ENCODE data around the gene RAB5B.
A peak's percentile ranks its signal among the peaks of the same experiment; 100 is the strongest.
"Not testable (repeated sequence)": the region's sequence is repeated elsewhere in the genome, so short reads cannot be mapped to it uniquely, and the experiment has no call there.

RAB5B gene

GRCh38 chr12:56020423-56021184, 46.7 kb downstream of the RAB5B start, which contains the start of gene IKZF4:
TSS of gene IKZF4 (plus strand) at chr12:56021043. CDS start at chr12:56021494, 451 bp downstream.
- no peak for DNase-seq

- DNase-seq, result no peak
These were observed 48.1 kb downstream of the RAB5B start for GRCh38 chr12:56021889-56022497.

DNA sequence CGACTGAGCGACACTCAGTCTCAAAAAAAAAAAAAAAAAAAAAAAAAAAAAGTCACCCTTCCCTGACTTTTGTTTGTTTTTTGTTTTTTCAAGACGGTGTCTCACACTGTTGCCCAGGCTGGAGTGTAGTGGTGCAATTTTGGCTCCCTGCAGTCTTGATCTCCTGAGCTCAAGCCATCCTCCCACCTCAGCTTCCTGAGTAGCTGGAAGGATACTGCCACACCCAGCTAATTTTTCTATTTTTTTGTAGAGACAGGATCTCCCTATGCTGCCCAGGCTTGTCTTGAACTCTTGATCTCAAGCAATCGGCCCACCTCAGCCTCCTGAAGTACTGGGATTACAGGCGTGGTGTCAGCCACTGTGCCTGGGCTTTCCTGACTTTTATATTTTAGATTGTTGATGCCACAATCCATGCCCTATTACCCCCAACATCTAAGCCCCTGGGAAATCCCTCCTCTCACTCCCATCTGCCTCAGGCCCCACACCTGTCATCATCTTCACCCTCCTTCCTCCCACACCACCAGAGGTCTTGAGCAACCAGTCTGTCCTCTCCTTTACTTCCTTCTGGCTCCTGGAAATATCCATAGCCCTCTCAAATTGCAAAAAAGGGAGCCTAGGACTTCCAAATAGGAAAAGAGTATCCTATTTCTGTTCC, 54.8 kb downstream of the RAB5B start:
- DNase-seq, result no peak

DNA sequence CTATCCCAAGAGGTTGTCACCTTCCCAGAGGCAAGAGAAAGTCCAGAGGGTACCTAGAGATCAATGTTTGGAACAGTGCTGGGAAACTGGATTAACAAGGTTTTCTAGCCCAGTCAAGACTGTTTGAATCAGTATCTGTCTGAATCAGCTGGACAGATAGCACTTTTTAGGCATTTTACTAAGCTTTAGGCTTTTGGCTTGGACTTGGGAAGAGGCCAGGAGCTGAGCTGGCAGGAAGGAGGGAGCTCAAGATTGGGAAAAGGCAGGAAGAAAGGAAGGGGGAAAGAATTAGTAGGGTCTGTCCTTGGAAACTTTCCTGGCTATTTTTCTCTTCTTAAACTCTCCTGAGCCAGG, 55.3 kb downstream of the RAB5B start:
- DNase-seq, result no peak

DNA sequence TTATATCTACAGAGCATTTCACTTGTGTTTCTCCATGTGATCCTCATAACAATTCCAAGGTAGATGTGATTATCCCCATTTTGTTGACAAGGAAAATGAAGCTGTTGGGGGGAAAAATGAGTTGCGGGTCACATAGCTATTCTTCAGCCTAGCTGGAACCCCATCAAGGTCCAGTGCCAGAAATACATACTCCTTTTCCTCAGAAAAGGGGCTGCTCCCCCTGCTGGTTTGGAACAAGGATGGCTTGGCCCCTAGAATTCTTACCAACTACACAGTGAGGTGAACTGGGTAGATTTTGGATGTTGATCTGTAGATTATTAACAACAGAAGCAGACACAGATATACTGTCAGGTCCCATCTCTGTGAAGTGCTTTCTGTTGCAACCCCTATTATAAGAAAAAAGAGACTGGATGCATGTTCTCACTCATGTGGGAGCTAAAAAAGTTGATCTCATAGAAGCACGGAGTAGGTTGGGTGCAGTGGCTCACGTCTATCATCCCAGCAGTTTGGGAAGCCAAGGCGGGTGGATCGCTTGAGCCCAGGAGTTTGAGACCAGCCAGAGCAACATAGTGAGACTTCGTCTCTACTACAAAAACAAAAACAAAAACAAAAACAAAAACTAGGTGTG, 55.9 kb downstream of the RAB5B start:
- no peak for DNase-seq

- no peak for DNase-seq
These were observed 58.1 kb downstream of the RAB5B start for GRCh38 chr12:56031987-56032386.

- no peak for DNase-seq
These were observed 60.9 kb downstream of the RAB5B start for GRCh38 chr12:56034586-56035332.

DNA sequence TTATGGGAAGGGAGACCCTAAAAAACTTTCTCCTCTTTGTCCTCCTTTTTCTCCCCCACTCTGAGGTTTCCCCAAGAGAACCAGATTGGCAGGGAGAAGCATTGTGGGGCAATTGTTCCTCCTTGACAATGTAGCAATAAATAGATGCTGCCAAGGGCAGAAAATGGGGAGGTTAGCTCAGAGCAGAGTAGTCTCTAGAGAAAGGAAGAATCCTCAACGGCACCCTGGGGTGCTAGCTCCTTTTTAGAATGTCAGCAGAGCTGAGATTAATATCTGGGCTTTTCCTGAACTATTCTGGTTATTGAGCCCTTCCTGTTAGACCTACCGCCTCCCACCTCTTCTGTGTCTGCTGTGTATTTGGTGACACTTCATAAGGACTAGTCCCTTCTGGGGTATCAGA, 63.3 kb downstream of the RAB5B start:
- DNase-seq, result no peak

DNA sequence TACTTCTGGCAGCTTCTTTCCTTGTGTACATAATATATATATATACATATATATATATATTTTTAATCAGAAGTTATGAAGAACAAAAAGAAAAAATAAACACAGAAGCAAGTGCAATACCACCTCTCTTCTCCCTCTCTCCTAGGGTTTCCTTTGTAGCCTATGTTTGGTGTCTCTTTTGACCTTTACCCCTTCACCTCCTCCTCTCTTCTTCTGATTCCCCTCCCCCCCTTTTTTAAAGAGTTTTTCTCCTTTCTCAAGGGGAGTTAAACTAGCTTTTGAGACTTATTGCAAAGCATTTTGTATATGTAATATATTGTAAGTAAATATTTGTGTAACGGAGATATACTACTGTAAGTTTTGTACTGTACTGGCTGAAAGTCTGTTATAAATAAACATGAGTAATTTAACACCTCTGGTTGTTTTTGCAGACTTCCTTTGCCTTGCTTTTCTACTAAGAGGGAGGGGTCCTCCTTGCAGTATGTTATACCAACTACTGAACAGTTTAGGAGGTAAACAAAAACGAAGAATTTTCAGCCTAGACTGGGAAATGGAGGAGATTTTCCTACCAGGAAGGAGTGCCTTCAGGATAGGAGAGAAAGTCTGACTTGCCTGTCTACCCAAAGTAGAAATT, 64.3 kb downstream of the RAB5B start:
- DNase-seq, result no peak

DNA sequence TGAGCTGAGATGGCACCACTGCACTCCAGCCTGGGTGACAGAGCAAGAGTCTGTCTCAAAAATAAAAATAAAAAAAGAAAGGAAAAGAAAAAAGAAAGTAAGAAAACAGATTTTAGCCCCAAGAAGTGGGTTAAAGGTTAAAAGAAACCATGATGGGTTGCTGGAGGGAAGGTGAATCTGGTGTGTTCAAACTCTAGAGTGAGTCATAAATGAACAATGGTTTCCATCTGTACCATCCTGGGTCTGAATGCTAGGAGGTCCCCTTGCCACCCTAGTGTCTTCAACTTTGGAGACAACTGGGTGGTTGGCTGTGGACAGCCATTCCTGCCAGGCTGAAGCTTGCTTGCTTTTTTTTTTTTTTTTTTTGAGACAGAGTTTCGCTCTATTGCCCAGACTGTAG, 66.3 kb downstream of the RAB5B start:
- DNase-seq, result no peak

- DNase-seq, result no peak
These were observed 67.2 kb downstream of the RAB5B start for GRCh38 chr12:56040963-56041551.

- DNase-seq, result peak; percentile 49
These were observed 67.9 kb downstream of the RAB5B start, which contains the start of gene RPS26 for GRCh38 chr12:56041552-56042429. TSS of gene RPS26 (plus strand) at chr12:56041918. CDS start at chr12:56042167, 249 bp downstream.

DNA sequence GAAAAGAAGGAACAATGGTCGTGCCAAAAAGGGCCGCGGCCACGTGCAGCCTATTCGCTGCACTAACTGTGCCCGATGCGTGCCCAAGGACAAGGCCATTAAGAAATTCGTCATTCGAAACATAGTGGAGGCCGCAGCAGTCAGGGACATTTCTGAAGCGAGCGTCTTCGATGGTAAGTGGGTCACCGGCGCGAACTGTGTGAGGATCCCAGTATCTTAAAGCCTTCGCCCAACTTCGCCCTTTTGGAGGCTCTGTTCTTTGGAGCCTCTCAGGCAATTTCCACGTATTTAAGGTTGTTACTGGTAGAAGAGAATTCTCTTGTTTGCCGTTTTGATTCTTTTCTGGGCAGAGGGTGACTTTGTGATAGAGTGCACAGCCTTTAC, 68.5 kb downstream of the RAB5B start:
- not testable (repeated sequence) for DNase-seq

GRCh38 chr12:56042843-56043242, 69.0 kb downstream of the RAB5B start:
- no peak for DNase-seq
